Panc1 (cell line): ENCODE measurements around the gene ADAM12.

Source experiments
- REST ChIP-seq, 2 experiments: IDR thresholded peaks; 2 replicates each; pipeline ENCODE4 v1.6.1; 2011 to 2012; ENCODE audit warnings: low read depth in 2 of 2, control low read depth in 1 of 2, low read length in 1 of 2, mild to moderate bottlenecking in 1 of 2, moderate library complexity in 1 of 2; ENCODE audit not compliant: insufficient read depth in 1 of 2
- TF ChIP-seq, protein P1 (sequence below): fragments of 450-650 bp; IDR thresholded peaks from 2 replicates; pipeline ENCODE4 v1.5.1; 2017; ENCODE audit warnings: mild to moderate bottlenecking

GRCh38 chr10:126331101-126331500 is 57.2 kb downstream of the ADAM12 start:
- TF ChIP-seq, protein P1, sequence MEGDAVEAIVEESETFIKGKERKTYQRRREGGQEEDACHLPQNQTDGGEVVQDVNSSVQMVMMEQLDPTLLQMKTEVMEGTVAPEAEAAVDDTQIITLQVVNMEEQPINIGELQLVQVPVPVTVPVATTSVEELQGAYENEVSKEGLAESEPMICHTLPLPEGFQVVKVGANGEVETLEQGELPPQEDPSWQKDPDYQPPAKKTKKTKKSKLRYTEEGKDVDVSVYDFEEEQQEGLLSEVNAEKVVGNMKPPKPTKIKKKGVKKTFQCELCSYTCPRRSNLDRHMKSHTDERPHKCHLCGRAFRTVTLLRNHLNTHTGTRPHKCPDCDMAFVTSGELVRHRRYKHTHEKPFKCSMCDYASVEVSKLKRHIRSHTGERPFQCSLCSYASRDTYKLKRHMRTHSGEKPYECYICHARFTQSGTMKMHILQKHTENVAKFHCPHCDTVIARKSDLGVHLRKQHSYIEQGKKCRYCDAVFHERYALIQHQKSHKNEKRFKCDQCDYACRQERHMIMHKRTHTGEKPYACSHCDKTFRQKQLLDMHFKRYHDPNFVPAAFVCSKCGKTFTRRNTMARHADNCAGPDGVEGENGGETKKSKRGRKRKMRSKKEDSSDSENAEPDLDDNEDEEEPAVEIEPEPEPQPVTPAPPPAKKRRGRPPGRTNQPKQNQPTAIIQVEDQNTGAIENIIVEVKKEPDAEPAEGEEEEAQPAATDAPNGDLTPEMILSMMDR: no peak
- no peak for TF ChIP-seq REST (IDR thresholded peaks at IDR 0.05; ENCODE audit: insufficient read depth in 1 of 2, low read depth in 2 of 2, low read length in 1 of 2)
